Cortex of kidney (tissue), 1 donor: ENCODE measurements around the gene MAST2.
"Not testable (repeated sequence)": the region's sequence is repeated elsewhere in the genome, so short reads cannot be mapped to it uniquely, and the experiment has no call there.

ENCODE experiments used
- DNase-seq: peaks from one replicate; lab custom pipeline; 2025; lab: John Stamatoyannopoulos, UW

MAST2 gene

DNA sequence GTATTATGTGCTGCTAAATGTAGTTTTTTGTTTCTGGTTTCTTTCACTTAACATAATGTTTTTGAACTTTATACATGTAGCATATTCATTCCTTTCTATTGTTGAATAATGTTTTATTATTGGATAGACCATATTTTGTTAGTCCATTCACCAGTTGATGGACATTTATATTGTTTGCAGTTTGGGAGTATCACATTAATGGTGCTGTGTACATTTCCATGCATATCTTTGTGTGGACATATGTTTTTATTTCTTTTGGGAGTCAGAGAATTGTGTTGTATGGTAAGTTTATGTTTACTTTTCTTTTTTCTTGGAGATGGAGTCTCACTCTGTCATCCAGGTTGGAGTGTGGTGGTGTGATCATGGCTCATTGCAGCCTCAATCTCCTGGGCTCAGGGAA lies 134.6 kb downstream of the MAST2 start:
- DNase-seq = no peak

DNA sequence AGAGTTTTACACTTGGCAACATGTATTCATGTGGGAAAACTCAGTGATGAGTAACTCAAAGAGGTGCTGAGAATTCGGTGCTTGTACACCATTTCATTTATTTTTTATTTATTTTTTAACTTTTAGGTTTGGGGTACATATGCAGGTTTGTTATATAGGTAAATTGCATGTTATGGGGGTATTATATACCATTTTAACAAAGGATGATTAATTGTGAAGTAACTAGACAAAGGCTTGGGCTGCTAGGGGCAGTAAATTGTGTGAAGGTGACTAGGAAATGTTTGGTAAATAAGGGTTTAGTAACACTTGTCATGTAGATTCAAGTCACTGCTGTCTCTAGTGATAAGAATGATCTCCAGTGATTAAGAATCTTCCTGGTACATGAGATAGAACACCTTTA lies 139.0 kb downstream of the MAST2 start:
- no peak for DNase-seq

DNA sequence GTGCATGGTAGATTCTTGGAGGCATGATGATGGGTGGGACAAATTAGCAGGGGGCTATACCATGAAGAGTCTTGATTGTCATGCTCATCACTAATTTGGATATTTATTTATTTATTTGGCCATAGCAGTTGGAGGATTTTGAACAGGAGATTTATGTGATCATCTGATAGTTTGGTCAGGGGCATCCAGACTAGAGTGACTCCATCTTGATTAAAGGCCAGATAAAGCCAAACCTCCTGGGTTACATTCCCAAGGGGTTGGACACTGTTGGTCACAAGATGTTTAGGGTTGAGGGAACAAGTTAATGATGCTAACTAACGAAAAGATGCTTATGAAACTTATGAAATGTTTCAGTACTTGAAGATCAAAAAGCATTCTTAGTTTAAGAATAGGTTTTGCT lies 139.8 kb downstream of the MAST2 start:
- no peak for DNase-seq

DNA sequence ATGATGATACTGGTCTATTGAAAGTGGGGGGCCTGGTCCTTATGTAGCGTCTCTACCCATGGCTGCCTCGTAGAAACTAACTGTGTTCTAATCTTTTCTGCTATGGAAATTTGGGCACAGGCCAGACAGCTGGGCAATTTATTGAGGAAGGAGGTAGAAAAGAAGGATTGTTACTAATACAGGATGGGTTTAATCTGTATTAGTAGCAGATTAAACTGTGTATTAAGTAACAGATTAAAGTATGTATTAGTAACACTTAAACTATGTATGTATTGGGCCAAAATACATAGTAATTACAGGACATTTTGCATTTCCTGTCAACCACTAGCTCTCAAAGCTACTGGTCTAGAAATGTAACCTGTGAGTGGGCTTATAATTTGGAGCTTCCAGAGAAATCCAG lies 142.0 kb downstream of the MAST2 start:
- DNase-seq = no peak

- not testable (repeated sequence) for DNase-seq
Measured at GRCh38 chr1:45949462-45949861, 146.1 kb downstream of the MAST2 start.

GRCh38 chr1:45952072-45952471 lies 148.7 kb downstream of the MAST2 start:
- DNase-seq = no peak

DNA sequence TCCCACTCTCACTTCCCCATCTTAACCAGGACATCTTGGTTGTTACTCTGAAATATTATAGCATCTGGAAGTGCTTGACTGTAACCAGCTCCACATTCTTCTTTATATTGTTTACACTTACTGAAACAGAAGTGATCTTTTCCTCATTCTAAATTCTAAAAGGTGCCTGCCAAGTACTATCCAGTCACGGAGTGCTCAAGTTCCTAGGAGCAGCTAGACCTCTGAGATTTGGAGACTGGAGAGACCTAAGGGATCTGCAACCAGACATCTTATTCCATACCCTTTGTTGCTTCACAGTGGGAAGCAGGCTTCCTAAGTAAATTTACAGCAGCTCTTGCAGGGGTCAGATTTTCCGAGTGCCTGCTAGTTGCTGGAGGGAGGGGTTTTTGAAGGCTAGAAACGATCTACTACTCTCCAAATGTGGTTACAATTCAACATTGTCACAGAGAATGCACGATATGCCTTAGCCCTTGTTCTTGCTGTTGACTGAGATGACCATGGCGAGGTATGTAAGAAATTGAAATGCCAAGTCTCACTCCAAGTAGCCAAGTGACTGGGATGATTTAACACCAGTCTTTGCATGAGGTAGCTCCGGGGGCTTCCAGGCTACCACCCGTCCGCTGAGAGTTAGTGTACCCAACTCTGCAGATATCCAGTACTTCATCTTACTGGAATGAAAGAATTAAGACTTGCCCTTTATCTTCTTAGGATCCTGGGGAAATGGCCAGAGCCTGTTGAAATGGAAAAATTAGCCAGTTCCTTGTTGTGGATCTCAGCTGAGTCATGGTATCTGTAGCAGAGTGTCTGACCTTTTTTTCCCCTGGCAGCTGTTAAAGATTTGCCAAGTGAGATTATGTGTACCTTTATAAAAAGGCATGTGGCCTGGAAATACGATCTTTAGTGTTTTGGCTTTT lies 150.8 kb downstream of the MAST2 start:
- DNase-seq = no peak

- no peak for DNase-seq
Measured at GRCh38 chr1:45957684-45958083, 154.3 kb downstream of the MAST2 start.

DNA sequence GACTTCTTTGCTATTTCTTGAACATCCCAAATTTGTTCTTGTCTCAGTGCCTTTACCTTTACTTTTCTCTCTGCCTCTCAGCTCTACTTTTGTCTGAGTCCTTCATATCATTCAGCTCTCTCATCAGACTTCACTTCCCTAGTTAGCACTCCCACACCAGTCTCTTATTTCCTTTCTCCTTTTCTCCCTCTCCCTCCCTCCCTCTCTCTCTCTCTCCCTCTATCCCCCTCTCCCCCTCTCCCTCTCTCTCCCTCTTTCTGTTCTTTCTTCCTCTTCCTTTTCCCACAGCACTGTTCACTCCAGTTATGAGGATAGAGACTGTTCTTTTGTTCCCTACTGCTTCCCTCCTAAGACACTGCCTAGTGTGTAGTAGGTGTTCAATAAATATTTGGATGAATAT lies 154.9 kb downstream of the MAST2 start:
- DNase-seq = no peak

DNA sequence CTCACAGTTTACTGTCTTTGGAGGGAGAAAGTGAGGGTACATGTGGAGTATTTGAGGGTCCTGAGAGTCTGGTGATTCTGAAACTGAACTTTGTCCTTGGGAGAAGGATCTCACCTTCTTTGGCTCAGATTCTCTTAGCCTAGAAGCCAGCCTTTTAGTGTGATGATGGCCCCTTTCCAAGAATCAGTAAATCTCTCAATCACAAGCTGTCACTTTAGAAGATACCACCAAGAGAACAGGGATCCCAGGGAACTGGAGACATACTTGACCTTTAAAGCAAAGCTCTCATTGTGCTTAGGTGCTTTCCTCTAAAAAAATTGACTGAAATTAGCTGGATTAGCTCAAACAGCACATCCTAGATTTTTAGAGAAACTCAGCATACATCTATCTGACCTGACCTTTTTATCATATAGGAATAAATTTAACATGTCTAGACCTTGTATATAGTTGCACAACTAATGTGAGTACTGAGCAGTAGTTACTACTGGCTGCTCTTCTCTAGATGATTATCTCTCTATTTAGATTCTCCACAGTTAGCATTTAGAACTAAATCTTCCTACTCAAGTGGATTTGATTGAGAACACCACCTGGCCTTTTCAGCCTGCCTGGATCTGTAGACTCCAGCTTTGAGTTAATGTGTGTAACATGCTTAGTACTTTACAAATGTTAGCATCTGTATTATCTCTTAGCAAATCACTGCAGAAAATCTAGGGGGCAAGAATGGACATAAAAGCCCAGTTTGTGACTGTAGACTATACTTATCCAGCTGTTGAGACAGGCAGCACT lies 157.7 kb downstream of the MAST2 start:
- DNase-seq = no peak

DNA sequence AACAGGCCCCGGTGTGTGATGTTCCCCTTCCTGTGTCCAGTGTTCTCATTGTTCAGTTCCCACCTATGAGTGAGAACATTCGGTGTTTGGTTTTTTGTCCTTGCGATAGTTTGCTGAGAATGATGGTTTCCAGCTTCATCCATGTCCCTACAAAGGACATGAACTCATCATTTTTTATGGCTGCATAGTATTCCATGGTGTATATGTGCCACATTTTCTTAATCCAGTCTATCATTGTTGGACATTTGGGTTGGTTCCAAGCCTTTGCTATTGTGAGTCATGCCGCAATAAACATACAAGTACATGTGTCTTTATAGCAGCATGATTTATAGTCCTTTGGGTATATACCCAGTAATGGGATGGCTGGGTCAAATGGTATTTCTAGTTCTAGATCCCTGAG lies 158.5 kb downstream of the MAST2 start:
- DNase-seq = not testable (repeated sequence)

GRCh38 chr1:45968941-45969666 lies 165.7 kb downstream of the MAST2 start:
- DNase-seq = no peak

- no peak for DNase-seq
Measured at GRCh38 chr1:45969866-45970265, 166.5 kb downstream of the MAST2 start.

GRCh38 chr1:45971335-45971734 lies 167.9 kb downstream of the MAST2 start:
- no peak for DNase-seq

DNA sequence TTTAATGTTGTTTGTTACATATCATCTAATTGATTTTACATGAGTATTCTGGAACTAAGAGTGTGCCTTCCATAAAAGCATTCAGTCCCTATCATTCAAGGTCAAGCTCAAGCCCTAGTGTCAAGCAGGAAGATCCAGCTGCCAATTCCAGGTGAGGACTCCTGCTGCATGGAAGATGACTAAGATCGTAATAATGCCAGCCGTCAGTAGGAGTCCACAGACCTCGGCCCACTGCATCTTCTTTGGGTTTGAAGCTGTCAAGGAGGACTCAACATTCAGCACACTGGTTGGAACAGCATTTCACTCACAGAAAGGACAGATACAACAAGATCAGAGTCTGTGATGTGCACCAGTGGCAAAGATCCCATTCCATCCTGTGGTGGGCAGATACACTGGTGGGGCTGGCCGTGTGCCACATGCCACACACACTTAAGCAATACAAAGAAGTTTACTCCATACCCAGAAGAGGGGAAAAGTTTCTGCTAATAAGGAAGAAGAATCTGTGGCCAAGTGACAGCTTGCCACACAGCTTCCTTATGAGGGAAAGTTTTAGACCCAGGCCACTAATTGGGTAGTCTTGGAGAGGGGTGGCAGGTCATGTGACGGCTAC lies 168.6 kb downstream of the MAST2 start:
- no peak for DNase-seq

GRCh38 chr1:45972621-45973020 lies 169.2 kb downstream of the MAST2 start:
- no peak for DNase-seq

GRCh38 chr1:45973121-45973520 lies 169.7 kb downstream of the MAST2 start:
- no peak for DNase-seq

- DNase-seq = no peak
Measured at GRCh38 chr1:45974541-45975269, 171.3 kb downstream of the MAST2 start.

DNA sequence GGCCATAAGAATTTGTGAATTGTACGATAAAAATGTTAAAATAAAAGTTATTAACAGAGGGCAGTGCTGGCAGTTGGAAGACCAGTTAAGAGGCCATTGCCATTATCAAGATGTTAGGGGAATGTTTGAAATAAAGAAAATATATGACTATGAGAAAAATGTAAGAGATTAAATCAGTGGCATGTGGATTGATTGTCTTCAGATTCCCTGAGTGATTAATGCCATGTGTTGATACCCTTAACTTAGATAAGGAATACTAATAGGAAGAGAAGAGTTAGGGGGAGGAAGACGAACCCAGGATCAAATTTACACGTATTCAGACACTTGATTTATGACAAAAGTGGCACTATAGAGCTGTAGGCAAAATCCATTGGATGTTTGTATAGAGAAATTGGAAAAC lies 173.2 kb downstream of the MAST2 start:
- DNase-seq = no peak

- no peak for DNase-seq
Measured at GRCh38 chr1:45979074-45979777, 175.8 kb downstream of the MAST2 start.

GRCh38 chr1:45979778-45980176 lies 176.4 kb downstream of the MAST2 start:
- DNase-seq = no peak
